Sigmoid colon (tissue), 7 donors: ENCODE data around the gene TOX2. TPM values are rescaled to one million over a fixed set of nuclear protein-coding genes. Genes with fewer than 3 reads are reported as not detected.

ENCODE experiments used
- DNase-seq: peaks from one replicate; pipeline ENCODE4 v3.0.0-alpha.2; 2019
- H3K27ac ChIP-seq, 4 donors: fragments of 200-600 bp; sonication (generic); one replicate each; pipeline ENCODE4 v1.5.1; 2016 to 2019; ENCODE audit warnings: mild to moderate bottlenecking in 1 of 4
- H3K27me3 ChIP-seq, 3 donors: fragments of 200-600 bp; sonication (generic); one replicate each; pipeline ENCODE4 v1.5.1; 2019; ENCODE audit warnings: mild to moderate bottlenecking in 1 of 3
- H3K36me3 ChIP-seq, 4 donors: fragments of 200-600 bp; sonication (generic); one replicate each; pipeline ENCODE4 v1.5.1; 2016 to 2019
- H3K4me1 ChIP-seq, 4 donors: fragments of 200-600 bp; sonication (generic); one replicate each; pipeline ENCODE4 v1.5.1; 2017 to 2019
- H3K4me3 ChIP-seq, 4 donors: fragments of 200-600 bp; sonication (generic); one replicate each; pipeline ENCODE4 v1.5.1; 2017 to 2019; ENCODE audit warnings: mild to moderate bottlenecking in 2 of 4, moderate library complexity in 1 of 4
- H3K9me3 ChIP-seq, 4 donors: fragments of 200-600 bp in 3 of 4; sonication (generic) in 3 of 4; one replicate each; pipeline versions ENCODE4 v1.5.1 to v1.6.1; 2013 to 2019
- CTCF ChIP-seq, 4 experiments: fragments of 450-650 bp in 3 of 4; fragments of 200-600 bp in 1 of 4; IDR thresholded peaks; one replicate each; pipeline ENCODE4 v1.5.1; 2016 to 2019; ENCODE audit warnings: antibody characterized with exemption in 4 of 4, mild to moderate bottlenecking in 3 of 4, moderate library complexity in 2 of 4
- EP300 ChIP-seq, 4 donors: sonication (generic); formaldehyde crosslinking; IDR thresholded peaks; one replicate each; pipeline ENCODE4 v1.6.1; 2017; ENCODE audit warnings: antibody characterized with exemption in 4 of 4
- POLR2A ChIP-seq, 2 donors: fragments of 450-650 bp; IDR thresholded peaks; one replicate each; pipeline ENCODE4 v1.6.1; 2016; ENCODE audit warnings: antibody characterized with exemption in 2 of 2, mild to moderate bottlenecking in 2 of 2, moderate library complexity in 2 of 2
- POLR2AphosphoS5 ChIP-seq, 4 donors: sonication (generic); formaldehyde crosslinking; IDR thresholded peaks; one replicate each; pipeline ENCODE4 v1.6.1; 2017; ENCODE audit warnings: antibody characterized with exemption in 4 of 4
- WGBS, 2 donors: extraction: QIAGEN DNeasy Blood & Tissue Kit; methylation state at CpG; one replicate each; pipeline ENCODE4 v1.1.7; 2013; 5-methylcytosine and 5-hydroxymethylcytosine counted together
- intact Hi-C: fragments of 100-400 bp; cut with DNase I; formaldehyde crosslinking; loops from one replicate; pipeline ENCODE4 v1.15.1; 2023
- polyA plus RNA-seq, 3 donors: library from polyadenylated mRNA; stranded (reverse); fragments of 200-250 nt; gene quantifications; one replicate each; pipeline ENCODE4 v1.2.3, GENCODE V29; 2013
- total RNA-seq, 4 donors: library from RNA; depleted of rRNA; stranded (reverse); fragments of >200 nt; gene quantifications; one replicate each; pipeline ENCODE4 v1.1.0, GENCODE V29; 2016
- donor health status: healthy with polysubstance abuse.
- donor health status: Bipolar disorder and iron deficiency.
- donor health status: healthy.

TOX2 gene
- total and polyA plus RNA-seq, 7 donors = 0.27 to 8.1 (median 1.7) TPM

DNA sequence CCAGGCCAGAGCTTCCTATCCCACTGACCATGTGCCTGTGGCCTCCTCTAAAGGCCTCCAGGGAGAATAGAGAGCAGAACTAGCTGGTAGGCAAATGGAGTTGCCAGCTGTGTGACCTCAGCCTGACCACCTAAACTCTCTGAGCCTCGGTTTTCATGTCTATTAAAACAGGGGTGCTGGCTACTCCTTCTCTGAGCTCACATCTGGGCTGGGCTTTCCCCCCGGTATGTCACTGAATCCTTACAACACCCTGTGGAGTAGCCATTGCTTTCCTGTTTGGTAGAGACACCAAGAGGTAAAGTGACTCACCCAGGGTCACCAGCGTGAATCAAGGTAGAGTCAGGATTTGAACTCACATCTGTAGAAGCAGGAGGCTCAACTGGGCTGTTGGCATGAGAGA, 140.2 kb downstream of the TOX2 start:
- Histone ChIP-seq H3K4me1 (no peaks in the 10 kb centered on the region), H3K27me3 (no peaks in the 10 kb centered on the region), H3K27ac (no peak overlapping the region), H3K4me3 (no peak overlapping the region), H3K9me3 (peaks cover 0 to 9% (median 0%) of the 10 kb centered on the region in 4 donors), H3K36me3 (no peaks in the 10 kb centered on the region)
- intact Hi-C loops = no loop called here
- DNase-seq = peak; percentile 8
- 89 to 93% methylated on average over 3 of the region's 3 CpGs for WGBS, 2 donors
- TF ChIP-seq POLR2A (IDR thresholded peaks at IDR 0.05) (no peak), POLR2AphosphoS5 (IDR thresholded peaks at IDR 0.05) (no peak), EP300 (IDR thresholded peaks at IDR 0.05) (no peak), CTCF (IDR thresholded peaks at IDR 0.05) (no peak)

GRCh38 chr20:44056010-44056698, 141.5 kb downstream of the TOX2 start:
- peak; percentile 24 for DNase-seq
- intact Hi-C loops = no loop called here
- H3K4me3 ChIP-seq = no peak overlapping the region
- TF ChIP-seq POLR2AphosphoS5 (IDR thresholded peaks at IDR 0.05) (no peak), POLR2A (IDR thresholded peaks at IDR 0.05) (no peak), CTCF (IDR thresholded peaks at IDR 0.05) (no peak), EP300 (IDR thresholded peaks at IDR 0.05) (no peak)
- WGBS, 2 donors = 76 to 85% methylated on average over 13 of the region's 13 CpGs
- no peaks in the 10 kb centered on the region for H3K27me3 ChIP-seq
- no peaks in the 10 kb centered on the region for H3K4me1 ChIP-seq
- H3K9me3 ChIP-seq = peaks cover 0 to 9% (median 0%) of the 10 kb centered on the region in 4 donors
- H3K36me3 ChIP-seq = no peaks in the 10 kb centered on the region
- H3K27ac ChIP-seq = no peak overlapping the region

- DNase-seq = peak; percentile 49
- Histone ChIP-seq H3K27ac (peak overlapping the region in 1 of 4 donors; percentile 8), H3K9me3 (peaks cover 0 to 13% (median 0%) of the 10 kb centered on the region in 4 donors), H3K36me3 (no peaks in the 10 kb centered on the region), H3K4me1 (no peaks in the 10 kb centered on the region), H3K4me3 (no peak overlapping the region), H3K27me3 (no peaks in the 10 kb centered on the region)
- TF ChIP-seq CTCF (IDR thresholded peaks at IDR 0.05) (no peak), EP300 (IDR thresholded peaks at IDR 0.05) (no peak), POLR2AphosphoS5 (IDR thresholded peaks at IDR 0.05) (peak in 2 of 4 donors; percentile 21 to 25)
- 91 to 95% methylated on average over 5 of the region's 5 CpGs for WGBS, 2 donors
- intact Hi-C loops = no loop called here
These were observed 143.3 kb downstream of the TOX2 start for GRCh38 chr20:44057698-44058675.

- Histone ChIP-seq H3K27me3 (no peaks in the 10 kb centered on the region), H3K9me3 (peaks cover 0 to 4% (median 0%) of the 10 kb centered on the region in 4 donors), H3K4me1 (no peaks in the 10 kb centered on the region), H3K4me3 (no peak overlapping the region), H3K27ac (no peak overlapping the region), H3K36me3 (no peaks in the 10 kb centered on the region)
- intact Hi-C loops = no loop called here
- TF ChIP-seq POLR2A (IDR thresholded peaks at IDR 0.05) (no peak), EP300 (IDR thresholded peaks at IDR 0.05) (no peak), POLR2AphosphoS5 (IDR thresholded peaks at IDR 0.05) (no peak), CTCF (IDR thresholded peaks at IDR 0.05) (no peak)
- no peak for DNase-seq
- WGBS, 2 donors = 97 to 98% methylated on average over 17 of the region's 17 CpGs
These were observed 150.1 kb downstream of the TOX2 start for GRCh38 chr20:44064501-44065400.
